Measurements from ENCODE around the gene TMC7.

DNA sequence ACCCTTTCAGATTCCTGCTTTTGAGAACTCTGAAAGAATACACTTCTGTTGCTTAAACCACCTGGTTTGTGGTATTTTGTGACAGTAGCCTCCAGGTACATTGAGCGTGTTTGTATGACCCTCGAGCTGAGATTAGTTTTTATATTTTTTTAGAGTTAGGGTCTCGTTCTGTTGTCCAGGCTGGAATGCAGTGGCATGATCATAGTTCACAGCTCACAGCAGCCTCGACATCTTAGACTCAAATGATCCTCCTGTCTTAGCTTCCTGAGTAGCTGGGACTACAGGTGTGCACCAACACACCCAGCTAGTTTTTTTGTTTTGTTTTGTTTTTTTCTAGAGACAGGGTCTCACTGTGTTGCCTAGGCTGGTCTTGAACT, 125.5 kb downstream of the TMC7 start:
- TF ChIP-seq EZH2 (IDR thresholded peaks at IDR 0.05; ENCODE audit: insufficient read depth, low read length): no peak
- TF ChIP-seq, protein P1, sequence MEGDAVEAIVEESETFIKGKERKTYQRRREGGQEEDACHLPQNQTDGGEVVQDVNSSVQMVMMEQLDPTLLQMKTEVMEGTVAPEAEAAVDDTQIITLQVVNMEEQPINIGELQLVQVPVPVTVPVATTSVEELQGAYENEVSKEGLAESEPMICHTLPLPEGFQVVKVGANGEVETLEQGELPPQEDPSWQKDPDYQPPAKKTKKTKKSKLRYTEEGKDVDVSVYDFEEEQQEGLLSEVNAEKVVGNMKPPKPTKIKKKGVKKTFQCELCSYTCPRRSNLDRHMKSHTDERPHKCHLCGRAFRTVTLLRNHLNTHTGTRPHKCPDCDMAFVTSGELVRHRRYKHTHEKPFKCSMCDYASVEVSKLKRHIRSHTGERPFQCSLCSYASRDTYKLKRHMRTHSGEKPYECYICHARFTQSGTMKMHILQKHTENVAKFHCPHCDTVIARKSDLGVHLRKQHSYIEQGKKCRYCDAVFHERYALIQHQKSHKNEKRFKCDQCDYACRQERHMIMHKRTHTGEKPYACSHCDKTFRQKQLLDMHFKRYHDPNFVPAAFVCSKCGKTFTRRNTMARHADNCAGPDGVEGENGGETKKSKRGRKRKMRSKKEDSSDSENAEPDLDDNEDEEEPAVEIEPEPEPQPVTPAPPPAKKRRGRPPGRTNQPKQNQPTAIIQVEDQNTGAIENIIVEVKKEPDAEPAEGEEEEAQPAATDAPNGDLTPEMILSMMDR (IDR thresholded peaks at IDR 0.05; ENCODE audit: insufficient read depth, low read depth, low read length): no peak
